Progenitor cell of endocrine pancreas (in vitro differentiated cells): ENCODE data around the gene NEUROD2. TPM values are rescaled to one million over a fixed set of nuclear protein-coding genes. Genes with fewer than 3 reads are reported as not detected.
A peak's percentile ranks its signal among the peaks of the same experiment; 100 is the strongest.
"Not testable (repeated sequence)": the region's sequence is repeated elsewhere in the genome, so short reads cannot be mapped to it uniquely, and the experiment has no call there.

Experiments used
- DNase-seq: peaks from one replicate; pipeline ENCODE4 v3.0.0; 2021; ENCODE audit warnings: low spot score; ENCODE audit not compliant: unreplicated experiment
- H3K27ac Mint-ChIP-seq: 2 replicates; pipeline ENCODE4 v1.8.0; 2021; ENCODE audit warnings: mild to moderate bottlenecking, moderate library complexity, mixed read lengths
- H3K27me3 Mint-ChIP-seq: 2 replicates; pipeline ENCODE4 v1.8.0; 2021; ENCODE audit warnings: mixed read lengths
- H3K36me3 Mint-ChIP-seq: 2 replicates; pipeline ENCODE4 v1.8.0; 2022; ENCODE audit warnings: mixed read lengths; ENCODE audit not compliant: insufficient read depth
- H3K4me1 Mint-ChIP-seq: 2 replicates; pipeline ENCODE4 v1.8.0; 2021; ENCODE audit warnings: low read depth, mixed read lengths
- H3K4me3 Mint-ChIP-seq: 2 replicates; pipeline ENCODE4 v1.8.0; 2021; ENCODE audit warnings: low read depth, mild to moderate bottlenecking, moderate library complexity, mixed read lengths
- H3K9me3 Mint-ChIP-seq: 2 replicates; pipeline ENCODE4 v1.8.0; 2021; ENCODE audit warnings: low read depth, mixed read lengths
- CTCF ChIP-seq: fragments of 200-600 bp; sonication (generic); IDR thresholded peaks from one replicate; pipeline ENCODE4 v1.5.0; 2021; ENCODE audit warnings: antibody characterized with exemption, mild to moderate bottlenecking; ENCODE audit not compliant: unreplicated experiment
- total RNA-seq: library from RNA; stranded (reverse); gene quantifications from 2 replicates; pipeline ENCODE4 v1.2.1, GENCODE V29; 2021

Gene NEUROD2
- total RNA-seq, 1 donor from 2014 or later: not detected

GRCh38 chr17:39593371-39593770 lies 14.3 kb downstream of the NEUROD2 start:
- Mint-ChIP-seq H3K27ac (no peak overlapping the region), H3K27me3 (peaks cover 96% of the 10 kb centered on the region), H3K4me3 (no peak overlapping the region), H3K4me1 (no peaks in the 10 kb centered on the region), H3K36me3 (peaks cover 1% of the 10 kb centered on the region), H3K9me3 (no peaks in the 10 kb centered on the region)
- no peak for TF ChIP-seq CTCF
- DNase-seq: no peak

GRCh38 chr17:39591958-39592954 lies 15.5 kb downstream of the NEUROD2 start:
- DNase-seq: peak; percentile 70
- no peaks in the 10 kb centered on the region for H3K4me1 Mint-ChIP-seq
- H3K4me3 Mint-ChIP-seq: no peak overlapping the region
- no peaks in the 10 kb centered on the region for H3K9me3 Mint-ChIP-seq
- H3K36me3 Mint-ChIP-seq: peaks cover 1% of the 10 kb centered on the region
- H3K27me3 Mint-ChIP-seq: peaks cover 94% of the 10 kb centered on the region
- TF ChIP-seq CTCF: no peak
- H3K27ac Mint-ChIP-seq: no peak overlapping the region

- not testable (repeated sequence) for H3K36me3 Mint-ChIP-seq, H3K9me3 Mint-ChIP-seq, H3K27ac Mint-ChIP-seq, H3K4me3 Mint-ChIP-seq, DNase-seq, H3K4me1 Mint-ChIP-seq
- H3K27me3 Mint-ChIP-seq: peaks cover 78% of the 10 kb centered on the region
Measured at GRCh38 chr17:39590180-39590579, 17.5 kb downstream of the NEUROD2 start.

- Mint-ChIP-seq H3K36me3 (no peaks in the 10 kb centered on the region), H3K9me3 (no peaks in the 10 kb centered on the region), H3K27ac (no peak overlapping the region), H3K27me3 (peaks cover 23% of the 10 kb centered on the region), H3K4me3 (no peak overlapping the region), H3K4me1 (peaks cover 16% of the 10 kb centered on the region)
- DNase-seq: no peak
- TF ChIP-seq CTCF: no peak
Measured at GRCh38 chr17:39582658-39583057, 25.1 kb downstream of the NEUROD2 start.

- Mint-ChIP-seq H3K36me3 (no peaks in the 10 kb centered on the region), H3K4me3 (no peak overlapping the region)
- DNase-seq: no peak
Measured at GRCh38 chr17:39581759-39582085, 26.0 kb downstream of the NEUROD2 start.

More at GRCh38 chr17:39581759-39582085, 26.0 kb downstream of the NEUROD2 start:
- peaks cover 16% of the 10 kb centered on the region for H3K4me1 Mint-ChIP-seq
- H3K27me3 Mint-ChIP-seq: peaks cover 17% of the 10 kb centered on the region
- H3K27ac Mint-ChIP-seq: peak overlapping the region; percentile 13
- H3K9me3 Mint-ChIP-seq: no peaks in the 10 kb centered on the region
- no peak for TF ChIP-seq CTCF
